ES-I3 (cell line): ENCODE data around the gene NELL1.
A peak's percentile ranks its signal among the peaks of the same experiment; 100 is the strongest.

Experiments
- H3K36me3 ChIP-seq: 2 replicates; pipeline ENCODE4 v1.6.1; 2013; ENCODE audit warnings: mild to moderate bottlenecking, low read length, control low read depth, moderate library complexity; ENCODE audit not compliant: insufficient read depth
- H3K4me1 ChIP-seq: 2 replicates; pipeline ENCODE4 v1.6.1; 2013; ENCODE audit warnings: mild to moderate bottlenecking, control low read depth, low read length; ENCODE audit not compliant: insufficient read depth
- H3K9ac ChIP-seq: 2 replicates; pipeline ENCODE4 v1.6.1; 2013; ENCODE audit warnings: low read depth, mild to moderate bottlenecking, low read length, moderate library complexity
- H3K9me3 ChIP-seq: 2 replicates; pipeline ENCODE4 v1.6.1; 2013; ENCODE audit warnings: mild to moderate bottlenecking, low read length, moderate library complexity; ENCODE audit not compliant: control insufficient read depth, insufficient read depth

The NELL1 gene

DNA sequence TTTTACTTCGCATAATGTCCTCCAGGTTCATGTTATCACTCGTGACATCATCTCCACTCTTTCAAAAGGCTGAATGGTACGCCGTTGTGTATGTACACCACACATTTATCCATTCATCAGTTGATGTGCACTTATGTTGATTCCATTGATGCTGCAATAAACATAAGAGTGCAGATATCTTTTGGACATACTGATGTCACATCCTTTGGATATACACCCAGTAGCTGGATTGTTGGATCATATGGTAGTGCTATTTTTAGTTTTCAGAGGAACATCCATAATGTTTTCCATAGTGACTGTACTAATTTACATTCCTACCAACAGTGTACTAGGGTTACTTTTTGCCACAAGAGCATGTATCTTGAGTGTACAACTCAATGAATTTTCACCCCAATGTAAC is 25.0 kb upstream of the NELL1 start:
- no peaks in the 10 kb centered on the region for H3K36me3 ChIP-seq
- no peak overlapping the region for H3K9ac ChIP-seq
- H3K9me3 ChIP-seq, result no peaks in the 10 kb centered on the region
- no peaks in the 10 kb centered on the region for H3K4me1 ChIP-seq

DNA sequence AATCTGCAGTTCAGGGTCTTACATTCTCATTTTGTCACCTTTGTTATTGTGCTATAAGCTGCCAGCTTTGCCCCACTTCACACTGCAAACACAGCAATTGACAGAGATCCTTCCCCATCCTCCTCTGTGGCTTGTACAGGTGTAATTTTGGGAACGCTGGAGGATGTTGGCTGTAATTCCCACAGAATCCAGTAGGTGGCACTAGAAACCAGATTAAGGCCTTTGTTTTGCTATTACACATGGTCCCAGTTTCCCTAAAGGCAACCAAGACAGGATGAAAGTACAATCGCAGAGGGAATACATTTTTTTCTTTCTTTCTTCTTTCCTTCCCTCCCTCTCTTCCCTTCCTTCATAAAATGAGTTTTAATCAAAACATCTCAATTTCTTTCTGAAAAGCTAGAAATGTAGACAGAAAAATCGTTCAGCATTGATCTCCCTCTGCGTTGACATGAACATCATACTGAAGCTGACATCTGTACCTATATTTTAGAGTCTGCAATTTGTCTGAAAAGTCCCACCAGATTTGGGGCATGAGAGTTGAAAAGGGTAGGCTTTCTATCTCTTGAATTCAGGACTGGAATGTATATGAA is 21.3 kb upstream of the NELL1 start:
- Histone ChIP-seq H3K4me1 (no peaks in the 10 kb centered on the region), H3K9ac (no peak overlapping the region), H3K9me3 (no peaks in the 10 kb centered on the region), H3K36me3 (no peaks in the 10 kb centered on the region)

- Histone ChIP-seq H3K4me1 (no peaks in the 10 kb centered on the region), H3K9me3 (no peaks in the 10 kb centered on the region), H3K36me3 (no peaks in the 10 kb centered on the region), H3K9ac (no peak overlapping the region)
Measured at GRCh38 chr11:20652150-20652806, 17.1 kb upstream of the NELL1 start.

GRCh38 chr11:20654038-20654437 is 15.3 kb upstream of the NELL1 start:
- H3K9me3 ChIP-seq, result no peaks in the 10 kb centered on the region
- no peaks in the 10 kb centered on the region for H3K36me3 ChIP-seq
- H3K4me1 ChIP-seq, result peaks cover 4% of the 10 kb centered on the region; the same call in 1 of the 2 replicates
- no peak overlapping the region for H3K9ac ChIP-seq

DNA sequence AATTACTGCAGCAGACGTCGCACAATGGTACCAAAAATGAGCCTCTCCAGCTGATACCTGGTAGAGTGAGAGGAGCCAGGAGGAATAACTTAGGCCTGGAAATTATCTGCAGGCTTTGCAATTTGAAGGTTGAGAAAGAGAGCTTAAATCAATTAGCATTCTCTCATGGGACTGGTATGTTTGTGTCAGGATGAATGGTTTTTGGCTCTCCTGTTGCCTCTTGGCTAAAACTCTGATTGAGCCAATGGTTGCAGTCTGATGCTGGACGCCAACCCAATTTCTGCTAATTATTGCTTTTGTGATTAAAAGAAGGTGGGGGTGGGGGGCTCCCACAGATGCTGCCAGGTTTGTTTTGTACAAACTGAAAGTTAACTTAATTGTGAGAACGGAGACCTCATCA is 12.5 kb upstream of the NELL1 start:
- H3K4me1 ChIP-seq, result peaks cover 4% of the 10 kb centered on the region; the same call in 1 of the 2 replicates
- H3K36me3 ChIP-seq, result no peaks in the 10 kb centered on the region

GRCh38 chr11:20658135-20658534 is 11.3 kb upstream of the NELL1 start:
- H3K9me3 ChIP-seq, result no peaks in the 10 kb centered on the region
- peaks cover 4% of the 10 kb centered on the region; the same call in 1 of the 2 replicates for H3K4me1 ChIP-seq
- H3K9ac ChIP-seq, result no peak overlapping the region
- H3K36me3 ChIP-seq, result no peaks in the 10 kb centered on the region

More for the DNA sequence above, 12.5 kb upstream of the NELL1 start:
- Histone ChIP-seq H3K9me3 (no peaks in the 10 kb centered on the region), H3K9ac (no peak overlapping the region)

DNA sequence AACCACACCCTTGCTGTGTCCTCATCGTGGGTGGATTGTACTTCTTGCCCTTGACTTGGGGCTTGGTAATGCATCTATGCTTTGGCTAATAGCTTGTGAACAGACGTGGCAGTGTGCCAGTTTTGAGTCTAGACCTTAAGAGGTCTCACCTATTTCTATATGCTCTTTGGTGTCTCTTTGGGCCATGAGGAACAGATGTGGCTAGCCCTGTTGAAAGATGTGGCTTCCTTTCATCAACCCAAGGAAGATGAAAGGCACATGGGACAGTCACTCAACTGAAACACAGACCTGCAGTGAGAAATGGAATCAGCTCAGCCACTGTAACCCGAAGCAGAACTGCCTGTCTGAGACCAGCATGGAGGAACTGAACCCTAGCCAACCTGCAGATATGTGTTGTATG is 7.9 kb upstream of the NELL1 start:
- H3K4me1 ChIP-seq, result peaks cover 4% of the 10 kb centered on the region; the same call in 1 of the 2 replicates
- no peak overlapping the region for H3K9ac ChIP-seq
- no peaks in the 10 kb centered on the region for H3K36me3 ChIP-seq

DNA sequence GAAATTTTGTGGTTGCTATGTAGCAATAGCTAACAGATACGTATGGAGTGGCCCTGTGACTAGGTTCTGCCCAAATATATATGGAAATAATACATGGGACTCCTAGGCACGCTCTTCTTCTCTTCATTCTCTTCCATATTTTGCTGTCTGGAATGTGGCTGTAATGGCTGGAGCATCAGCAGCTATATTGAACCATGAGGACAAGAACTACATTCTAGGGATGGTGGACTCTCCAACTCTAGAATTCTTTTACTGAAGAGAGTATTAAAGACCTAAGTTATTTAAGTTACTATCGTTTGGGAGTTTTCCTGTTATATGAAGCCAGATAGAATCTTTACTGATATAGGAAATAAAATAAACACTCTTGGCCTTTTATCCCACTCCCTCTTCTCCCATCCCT is 7.5 kb upstream of the NELL1 start:
- no peaks in the 10 kb centered on the region for H3K36me3 ChIP-seq
- no peaks in the 10 kb centered on the region for H3K9me3 ChIP-seq
- no peak overlapping the region for H3K9ac ChIP-seq
- H3K4me1 ChIP-seq, result peaks cover 4% of the 10 kb centered on the region; the same call in 1 of the 2 replicates

More for the DNA sequence above, 7.9 kb upstream of the NELL1 start:
- no peaks in the 10 kb centered on the region for H3K9me3 ChIP-seq

DNA sequence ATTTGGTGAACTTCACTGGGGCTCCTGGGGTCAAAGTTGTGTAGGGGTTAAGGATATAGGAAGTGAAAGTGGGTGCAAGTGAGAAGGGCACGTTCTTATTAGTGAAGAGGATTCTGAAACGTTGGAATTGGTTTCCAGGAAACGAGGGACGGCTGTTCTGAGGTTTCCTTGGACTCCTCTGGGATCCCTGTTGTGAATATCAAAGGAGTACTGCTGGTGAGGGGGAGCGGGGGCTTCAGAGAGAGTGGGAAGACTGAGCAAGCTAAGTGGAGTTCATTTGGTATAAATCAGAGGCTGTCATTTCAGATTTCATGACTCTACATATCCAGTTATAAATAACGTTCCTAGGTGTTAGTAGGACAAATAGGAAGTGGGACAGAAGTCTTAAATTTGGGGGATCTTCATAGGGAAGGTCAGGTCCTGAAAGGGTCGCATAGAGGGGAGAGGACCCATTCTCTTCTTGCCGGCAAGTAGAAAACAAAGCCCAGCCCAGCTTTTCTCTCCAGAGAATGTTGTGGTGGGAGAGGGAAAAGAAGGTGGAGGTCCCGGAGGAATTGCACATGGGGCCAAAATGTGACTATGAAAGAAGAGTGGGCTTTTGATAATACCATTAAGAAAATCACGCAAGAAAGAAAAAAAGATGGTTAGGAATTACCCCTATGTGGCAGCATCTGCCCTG is 1.1 kb upstream of the NELL1 start:
- Histone ChIP-seq H3K9me3 (no peaks in the 10 kb centered on the region), H3K36me3 (no peaks in the 10 kb centered on the region), H3K4me1 (peaks cover 4% of the 10 kb centered on the region), H3K9ac (peak overlapping the region; percentile 36; the same call in 1 of the 2 replicates)

- peaks cover 4% of the 10 kb centered on the region for H3K4me1 ChIP-seq
- peak overlapping the region; percentile 55; the same call in 1 of the 2 replicates for H3K9ac ChIP-seq
- H3K36me3 ChIP-seq, result no peaks in the 10 kb centered on the region
- H3K9me3 ChIP-seq, result no peaks in the 10 kb centered on the region
Measured at GRCh38 chr11:20669820-20670684, 666 bp downstream of the NELL1 start.

DNA sequence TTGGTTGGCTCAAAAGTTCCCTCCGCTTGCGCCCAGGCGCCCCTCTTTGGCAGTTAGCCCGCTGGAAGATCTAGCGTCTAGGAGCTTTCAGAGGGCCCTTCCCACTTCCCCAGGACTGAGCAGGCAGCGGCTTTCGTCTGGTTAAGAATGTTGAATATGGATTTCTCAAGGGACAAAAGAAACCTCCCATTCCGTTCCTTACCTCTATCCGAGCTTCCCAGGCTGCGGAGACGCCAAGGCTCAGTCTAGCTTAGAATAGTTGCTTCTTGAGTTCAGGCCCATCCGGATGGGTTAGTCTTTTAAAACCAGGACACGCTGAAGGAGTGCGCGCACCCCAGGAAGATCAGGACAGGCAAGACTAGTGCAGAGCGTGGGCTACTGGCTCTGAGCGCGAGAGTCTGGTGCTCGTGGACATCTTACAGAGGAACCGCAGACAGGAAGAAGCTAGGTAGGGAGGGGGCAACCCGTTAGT is 1.6 kb downstream of the NELL1 start:
- peak overlapping the region; percentile 55; the same call in 1 of the 2 replicates for H3K9ac ChIP-seq

DNA sequence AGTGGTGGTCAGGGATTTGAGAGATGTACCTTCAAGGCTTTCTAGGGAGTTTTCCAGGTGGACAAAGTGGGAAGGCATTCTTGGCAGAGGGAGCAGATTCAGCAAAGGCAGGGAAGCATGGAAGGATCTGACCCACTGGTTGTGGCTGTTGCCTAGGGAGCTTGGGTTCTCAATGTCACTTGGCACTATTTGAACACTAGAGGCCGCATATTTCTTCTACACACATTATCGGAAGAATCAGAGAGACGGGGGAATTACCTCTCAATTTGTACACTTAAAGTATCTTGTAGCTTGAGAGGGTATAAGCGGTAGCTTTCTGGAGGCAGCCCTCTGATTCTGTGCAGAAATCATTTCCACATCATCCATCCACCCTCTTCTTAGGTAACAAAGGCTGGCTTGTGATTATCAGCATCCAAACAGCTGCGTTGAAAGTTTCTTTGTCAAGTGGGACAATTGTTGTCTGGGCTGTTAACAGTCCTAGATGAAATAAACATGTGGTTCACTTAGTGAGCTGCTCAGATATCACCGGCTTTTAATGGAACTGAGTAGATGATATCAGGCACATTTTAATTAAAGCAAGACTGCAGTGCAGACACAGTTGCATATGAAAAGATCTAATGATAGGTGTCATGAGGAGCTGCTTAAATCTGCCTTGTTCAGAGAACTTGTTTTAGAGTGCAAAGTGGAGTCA is 2.6 kb downstream of the NELL1 start:
- no peak overlapping the region for H3K9ac ChIP-seq
- peaks cover 4% of the 10 kb centered on the region for H3K4me1 ChIP-seq
- no peaks in the 10 kb centered on the region for H3K9me3 ChIP-seq
- no peaks in the 10 kb centered on the region for H3K36me3 ChIP-seq

More for the DNA sequence above, 1.6 kb downstream of the NELL1 start:
- H3K4me1 ChIP-seq, result peaks cover 4% of the 10 kb centered on the region
- no peaks in the 10 kb centered on the region for H3K9me3 ChIP-seq
- no peaks in the 10 kb centered on the region for H3K36me3 ChIP-seq

DNA sequence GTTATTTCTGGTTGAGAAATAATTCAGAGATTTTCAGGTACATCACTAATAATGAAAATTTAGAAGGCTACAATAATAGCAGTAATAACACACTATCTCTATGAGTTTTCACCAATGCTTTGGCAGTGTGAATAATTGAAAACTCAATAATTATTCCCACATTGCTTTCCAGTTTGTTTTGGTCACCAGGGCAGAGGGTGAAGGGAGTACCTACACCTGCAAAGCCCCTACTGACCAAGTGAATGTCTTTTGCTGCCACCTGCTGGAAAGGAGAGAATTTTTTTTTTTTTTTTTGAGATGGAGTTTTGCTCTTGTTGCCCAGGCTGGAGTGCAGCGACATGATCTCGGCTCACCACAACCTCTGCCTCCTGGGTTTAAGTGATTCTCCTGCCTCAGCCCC is 3.2 kb downstream of the NELL1 start:
- Histone ChIP-seq H3K9ac (no peak overlapping the region), H3K4me1 (peaks cover 4% of the 10 kb centered on the region), H3K36me3 (no peaks in the 10 kb centered on the region), H3K9me3 (no peaks in the 10 kb centered on the region)
